GM21576 (cell line): ENCODE data around the gene TIMM8A.
"Not testable (repeated sequence)": the region's sequence is repeated elsewhere in the genome, so short reads cannot be mapped to it uniquely, and the experiment has no call there.

Experiments
- ATAC-seq: cut with Tn5 transposase; IDR thresholded peaks from one replicate; pipeline ENCODE4 v1.9.1; 2021; ENCODE audit warnings: mild to moderate bottlenecking, moderate library complexity; ENCODE audit not compliant: unreplicated experiment

TIMM8A gene

GRCh38 chrX:101360390-101360789 lies 11.8 kb upstream of the TIMM8A start:
- no peak for ATAC-seq

DNA sequence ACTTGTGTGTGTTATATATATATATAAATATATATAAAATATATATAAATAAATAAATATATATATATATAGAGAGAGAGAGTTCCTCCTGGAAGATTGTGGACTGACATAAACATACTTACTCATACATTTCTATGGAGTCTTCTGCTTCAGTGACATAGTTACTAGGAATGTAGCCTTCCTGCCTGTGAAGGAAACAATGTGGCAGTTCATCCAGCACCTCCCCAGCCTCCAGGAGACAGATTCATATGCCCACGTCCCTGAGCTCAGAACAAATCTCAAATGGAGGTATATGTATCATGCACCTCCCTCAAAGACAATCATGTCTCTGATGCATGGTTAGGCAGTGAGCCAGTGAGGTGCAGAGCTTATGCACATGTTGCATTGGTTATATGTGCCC lies 11.4 kb upstream of the TIMM8A start:
- no peak for ATAC-seq

DNA sequence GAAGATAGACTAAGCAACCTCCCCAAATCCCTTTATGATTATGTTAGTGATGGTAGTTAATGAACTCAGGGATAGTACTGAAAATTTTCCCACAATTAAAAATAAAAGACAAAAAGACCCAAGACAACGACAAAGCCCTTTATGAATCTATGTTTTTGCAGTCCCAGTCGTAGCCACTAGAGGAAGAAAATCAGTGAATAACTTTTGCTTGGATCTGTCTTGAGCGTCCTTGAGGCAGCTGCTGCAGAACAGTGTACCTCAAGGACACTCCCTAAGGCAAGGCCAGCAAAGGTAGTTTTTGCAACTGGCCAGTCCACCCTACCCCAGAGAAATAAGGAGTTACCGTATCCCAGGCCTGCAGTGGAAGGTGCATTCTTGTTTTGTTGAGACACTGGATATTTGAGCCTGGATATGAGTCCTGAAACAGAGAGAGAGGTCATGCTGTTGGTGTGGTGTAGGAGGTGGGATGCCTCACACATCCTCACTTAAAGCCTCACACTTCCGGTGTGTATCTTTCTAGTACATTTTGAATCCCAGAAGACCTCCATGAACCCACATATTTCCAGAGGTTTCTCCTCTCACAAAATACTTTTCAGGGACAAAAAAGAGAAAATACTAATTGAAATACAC lies 8.7 kb upstream of the TIMM8A start:
- ATAC-seq = no peak

DNA sequence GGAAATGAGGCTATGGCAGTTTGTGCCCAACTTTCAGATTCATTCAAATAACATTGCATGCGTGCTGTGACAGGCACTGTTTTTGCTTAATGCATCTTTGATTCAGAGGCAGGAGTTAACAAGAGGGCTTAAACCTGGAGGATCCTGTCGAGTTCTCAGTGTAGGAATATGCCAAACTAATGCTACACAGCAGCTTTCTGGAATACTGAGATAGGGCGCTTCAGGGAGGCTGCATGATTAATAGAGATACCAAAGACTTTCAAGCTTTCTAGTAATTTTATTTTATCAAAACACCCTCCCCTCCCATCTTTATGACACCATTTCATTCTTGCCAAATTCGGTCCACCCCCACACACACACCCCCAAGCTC lies 636 bp upstream of the TIMM8A start:
- no peak for ATAC-seq

DNA sequence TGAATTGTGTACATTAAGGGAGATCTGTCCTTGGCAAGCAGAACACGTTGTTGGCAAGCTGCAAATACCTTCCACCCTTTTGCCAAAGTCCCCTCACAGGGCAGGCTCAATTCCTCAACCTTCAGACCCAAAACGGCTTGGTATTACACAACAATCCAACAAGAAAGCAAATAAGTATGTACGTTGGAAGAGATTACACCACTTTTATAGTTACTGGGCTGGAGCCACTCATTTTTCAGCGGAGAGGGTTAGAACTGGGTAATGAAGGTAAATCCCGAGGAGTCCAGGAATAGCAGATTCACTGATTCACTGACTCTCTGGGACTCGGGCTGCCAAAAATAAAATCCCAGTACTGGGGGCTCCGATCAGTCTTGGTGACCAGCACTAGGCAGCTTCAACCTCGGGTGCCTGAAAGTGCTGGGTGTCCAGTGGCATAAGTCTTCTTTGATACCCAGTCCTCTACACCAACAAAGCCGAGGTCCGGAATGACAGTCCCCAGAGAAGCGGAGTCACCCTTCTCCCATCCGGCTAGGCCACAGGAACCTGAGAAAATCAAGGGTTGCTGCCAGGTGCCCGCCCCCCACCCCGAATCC lies 587 bp downstream of the TIMM8A start:
- peak; percentile 3 for ATAC-seq

- ATAC-seq = no peak
Measured at GRCh38 chrX:101337776-101338271, 10.7 kb downstream of the TIMM8A start.

GRCh38 chrX:101334310-101334709 lies 14.2 kb downstream of the TIMM8A start:
- not testable (repeated sequence) for ATAC-seq

- not testable (repeated sequence) for ATAC-seq
Measured at GRCh38 chrX:101326600-101326999, 21.9 kb downstream of the TIMM8A start.

DNA sequence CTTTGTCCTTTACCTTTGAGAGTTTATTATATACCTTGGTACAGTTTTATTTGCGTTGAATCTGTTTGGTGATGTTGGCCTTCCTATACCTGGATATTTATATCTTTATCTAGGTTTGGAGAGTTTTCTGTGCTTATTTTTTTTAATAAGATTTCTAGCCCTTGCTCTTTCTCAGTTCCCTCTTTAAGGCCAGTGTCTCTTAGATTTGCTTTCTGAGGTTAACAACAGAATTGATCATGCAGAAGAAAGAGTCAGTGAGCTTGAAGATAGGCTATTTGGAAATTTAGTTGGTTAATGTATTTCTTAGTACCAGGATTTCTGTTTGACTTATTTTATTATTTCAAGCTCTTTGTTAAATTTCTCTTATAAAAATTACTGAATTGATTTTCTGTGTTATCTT lies 44.8 kb downstream of the TIMM8A start:
- ATAC-seq = no peak
